ENCODE data around the gene TSKU.
A peak's percentile ranks its signal among the peaks of the same experiment; 100 is the strongest.
"Not testable (repeated sequence)": the region's sequence is repeated elsewhere in the genome, so short reads cannot be mapped to it uniquely, and the experiment has no call there.

The TSKU gene, protein sequence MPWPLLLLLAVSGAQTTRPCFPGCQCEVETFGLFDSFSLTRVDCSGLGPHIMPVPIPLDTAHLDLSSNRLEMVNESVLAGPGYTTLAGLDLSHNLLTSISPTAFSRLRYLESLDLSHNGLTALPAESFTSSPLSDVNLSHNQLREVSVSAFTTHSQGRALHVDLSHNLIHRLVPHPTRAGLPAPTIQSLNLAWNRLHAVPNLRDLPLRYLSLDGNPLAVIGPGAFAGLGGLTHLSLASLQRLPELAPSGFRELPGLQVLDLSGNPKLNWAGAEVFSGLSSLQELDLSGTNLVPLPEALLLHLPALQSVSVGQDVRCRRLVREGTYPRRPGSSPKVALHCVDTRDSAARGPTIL

DNA sequence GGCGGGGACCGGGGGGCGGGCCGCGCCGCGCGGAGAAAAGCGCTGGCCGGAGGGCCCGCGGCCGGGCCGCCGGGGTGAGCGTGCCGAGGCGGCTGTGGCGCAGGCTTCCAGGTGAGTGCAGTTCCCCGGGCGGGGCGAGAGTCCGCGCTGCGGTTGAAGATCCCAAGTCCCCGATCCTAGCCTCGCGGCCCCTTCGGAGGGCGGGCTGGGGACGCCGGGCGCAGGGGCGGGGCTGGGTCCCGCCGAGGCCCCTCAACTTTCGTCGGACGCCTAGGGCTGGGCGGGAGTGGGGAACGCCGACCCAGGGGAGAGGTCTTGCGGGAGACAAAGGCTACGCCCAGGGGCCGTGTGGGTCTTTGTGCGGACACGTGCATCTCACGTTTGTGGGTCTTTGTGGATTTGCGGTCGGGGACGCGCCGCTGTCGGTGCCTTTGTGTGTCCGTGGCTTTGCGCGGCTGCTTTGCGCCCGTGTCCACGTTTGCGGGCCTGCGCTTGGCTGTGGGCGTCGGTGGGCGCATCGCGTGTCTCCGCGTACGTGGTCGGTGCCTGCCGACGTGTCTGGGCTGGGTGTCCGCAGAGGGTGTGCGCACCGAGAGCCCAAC lies at the start of gene TSKU:
Gene TSKU (plus strand): TSS at position 63 of the 602 bp plus-strand sequence. CDS start 12,261 bp downstream, outside the sequence.
- H3K27me3 Mint-ChIP-seq, result peaks cover 89% of the 10 kb centered on the region
- no peaks in the 10 kb centered on the region for H3K9me3 Mint-ChIP-seq
- peaks cover 8% of the 10 kb centered on the region for H3K4me1 Mint-ChIP-seq (ENCODE audit: low read depth)
- peak within 1 kb of the TSS; percentile 74 for H3K4me3 Mint-ChIP-seq
- intact Hi-C loops (cut with micrococcal nuclease), result loop anchor here (5.0 kb wide), 1 partner anchor 41 kb away; no protein-coding TSS in a partner anchor
- no peaks in the 10 kb centered on the region for H3K36me3 Mint-ChIP-seq (ENCODE audit: low read depth)
- H3K27ac Mint-ChIP-seq, result peak within 1 kb of the TSS; percentile 74

DNA sequence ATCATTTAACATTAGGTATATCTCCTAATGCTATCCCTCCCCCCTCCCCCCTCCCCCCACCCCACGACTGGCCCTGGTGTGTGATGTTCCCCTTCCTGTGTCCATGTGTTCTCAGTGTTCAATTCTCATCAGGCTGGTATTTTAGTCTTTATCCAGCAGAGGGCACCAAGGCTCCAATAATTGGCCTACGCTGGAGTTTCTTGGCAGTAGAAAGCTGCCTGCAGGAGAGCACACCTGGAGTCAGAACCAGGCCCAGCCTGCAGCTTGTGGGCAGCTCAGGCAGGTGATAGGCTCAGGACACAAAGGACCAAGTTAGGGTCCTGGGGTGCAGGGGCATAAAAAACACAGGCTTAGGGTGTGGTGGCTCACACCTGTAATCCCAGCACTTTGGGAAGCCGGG lies 49.2 kb upstream of the TSKU start:
- intact Hi-C loops (cut with micrococcal nuclease), result loop anchor here (1.0 to 10.0 kb wide), 2 partner anchors 65 to 191 kb away; no protein-coding TSS in a partner anchor
- H3K36me3 Mint-ChIP-seq (ENCODE audit: low read depth); H3K27ac Mint-ChIP-seq; H3K4me3 Mint-ChIP-seq; H3K9me3 Mint-ChIP-seq: not testable (repeated sequence)
- H3K4me1 Mint-ChIP-seq (ENCODE audit: low read depth), result peaks cover 25% of the 10 kb centered on the region
- H3K27me3 Mint-ChIP-seq, result peaks cover 33% of the 10 kb centered on the region

DNA sequence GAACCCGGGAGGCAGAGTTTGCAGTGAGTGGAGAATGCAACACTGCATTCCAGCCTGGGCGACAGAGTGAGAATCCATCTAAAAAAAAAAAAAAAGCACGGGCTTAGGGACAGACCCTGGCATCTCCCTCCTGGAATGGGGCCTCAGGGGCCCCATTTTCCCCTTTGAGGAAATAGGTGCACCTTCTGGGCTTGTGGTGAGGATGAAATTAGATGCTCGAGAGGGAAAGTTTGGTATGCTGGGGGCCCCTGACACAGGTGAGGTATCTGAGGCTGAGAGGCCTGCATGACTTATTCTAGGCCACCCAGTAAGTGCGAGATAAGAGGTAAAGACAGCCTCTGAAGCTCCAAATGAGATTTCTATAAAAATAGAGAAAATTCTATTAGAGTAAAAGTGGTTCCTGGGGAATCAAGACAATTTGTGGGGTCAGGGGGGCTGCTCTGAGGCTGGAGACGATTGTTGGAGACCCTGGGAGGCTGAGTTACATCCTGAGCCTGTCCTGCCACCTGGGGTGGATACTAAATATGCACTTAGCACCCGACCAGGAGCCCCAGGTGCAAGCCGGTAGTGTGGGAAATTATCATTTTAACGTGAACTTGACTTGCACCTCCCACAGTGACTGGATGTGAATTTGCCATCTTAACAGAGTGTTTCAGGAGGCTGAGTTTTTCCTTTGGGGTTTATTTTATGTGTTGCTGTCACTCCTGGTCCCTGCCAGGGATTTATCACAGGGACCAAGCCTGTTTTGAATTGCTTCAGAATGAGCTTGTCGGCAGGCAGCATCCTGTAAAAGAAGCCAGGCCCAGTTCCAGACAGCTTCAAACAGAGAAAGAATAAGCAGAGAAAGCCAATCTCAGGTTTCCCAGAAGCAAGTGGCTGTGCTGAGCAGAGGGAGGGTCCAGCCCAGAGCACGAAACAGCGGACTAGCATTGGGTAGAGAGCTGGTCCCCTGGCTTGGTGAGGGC lies 48.4 kb upstream of the TSKU start:
- no peaks in the 10 kb centered on the region for H3K36me3 Mint-ChIP-seq (ENCODE audit: low read depth)
- H3K27me3 Mint-ChIP-seq, result peaks cover 29% of the 10 kb centered on the region
- H3K4me1 Mint-ChIP-seq (ENCODE audit: low read depth), result peaks cover 25% of the 10 kb centered on the region
- intact Hi-C loops (cut with micrococcal nuclease), result loop anchor here (1.0 to 10.0 kb wide), 2 partner anchors 65 to 190 kb away; no protein-coding TSS in a partner anchor
- no peaks in the 10 kb centered on the region for H3K9me3 Mint-ChIP-seq
- no peak overlapping the region for H3K27ac Mint-ChIP-seq
- no peak overlapping the region for H3K4me3 Mint-ChIP-seq

DNA sequence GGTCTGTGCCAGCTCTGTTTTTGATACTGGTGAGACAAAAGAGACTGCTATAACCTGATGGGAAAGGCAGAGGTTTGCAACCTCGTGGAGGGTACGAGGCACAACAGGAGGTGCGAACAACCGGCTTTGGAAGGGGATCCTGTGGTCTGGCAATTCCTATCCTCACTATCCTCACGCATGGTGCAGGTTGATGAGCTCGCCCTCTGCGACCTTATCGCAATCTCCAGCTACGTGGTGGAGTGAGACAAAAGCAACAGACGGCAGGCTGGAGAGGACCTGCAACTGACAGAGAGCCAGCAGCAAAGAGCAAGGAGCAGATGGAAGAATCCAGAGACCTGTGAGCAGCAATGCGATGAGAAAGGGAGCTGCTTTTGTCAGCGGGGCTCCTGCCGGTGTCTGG lies 47.3 kb upstream of the TSKU start:
- H3K9me3 Mint-ChIP-seq, result no peaks in the 10 kb centered on the region
- intact Hi-C loops (cut with micrococcal nuclease), result loop anchor here (10.0 kb wide), 1 partner anchor 189 kb away; no protein-coding TSS in a partner anchor
- no peak overlapping the region for H3K27ac Mint-ChIP-seq
- H3K36me3 Mint-ChIP-seq (ENCODE audit: low read depth), result no peaks in the 10 kb centered on the region
- peaks cover 19% of the 10 kb centered on the region for H3K27me3 Mint-ChIP-seq
- peaks cover 19% of the 10 kb centered on the region for H3K4me1 Mint-ChIP-seq (ENCODE audit: low read depth)
- no peak overlapping the region for H3K4me3 Mint-ChIP-seq

DNA sequence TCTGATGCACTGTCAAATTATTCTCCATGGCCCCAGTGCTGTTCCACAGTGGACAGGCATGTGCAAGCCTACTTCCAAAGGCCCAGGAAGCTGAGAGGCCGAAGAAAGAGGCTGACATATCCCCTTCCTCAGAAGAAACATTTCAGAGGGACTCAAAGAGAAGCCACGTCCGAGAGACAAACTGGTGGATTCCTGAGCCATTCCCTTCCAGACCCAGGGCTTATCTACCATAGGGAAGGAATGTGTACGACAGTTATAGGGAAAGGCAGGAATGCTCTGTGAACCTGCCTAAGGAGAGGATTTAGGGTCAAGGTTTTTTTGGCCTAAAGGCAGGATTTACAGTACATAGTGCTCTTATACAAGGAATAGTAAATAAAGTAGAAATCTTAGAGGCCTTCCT lies 46.9 kb upstream of the TSKU start:
- Mint-ChIP-seq H3K4me3 (no peak overlapping the region), H3K36me3 (ENCODE audit: low read depth) (no peaks in the 10 kb centered on the region), H3K4me1 (ENCODE audit: low read depth) (peaks cover 15% of the 10 kb centered on the region), H3K27me3 (peaks cover 19% of the 10 kb centered on the region), H3K9me3 (no peaks in the 10 kb centered on the region), H3K27ac (no peak overlapping the region)
- intact Hi-C loops (cut with micrococcal nuclease), result loop anchor here (10.0 kb wide), 1 partner anchor 189 kb away; no protein-coding TSS in a partner anchor

DNA sequence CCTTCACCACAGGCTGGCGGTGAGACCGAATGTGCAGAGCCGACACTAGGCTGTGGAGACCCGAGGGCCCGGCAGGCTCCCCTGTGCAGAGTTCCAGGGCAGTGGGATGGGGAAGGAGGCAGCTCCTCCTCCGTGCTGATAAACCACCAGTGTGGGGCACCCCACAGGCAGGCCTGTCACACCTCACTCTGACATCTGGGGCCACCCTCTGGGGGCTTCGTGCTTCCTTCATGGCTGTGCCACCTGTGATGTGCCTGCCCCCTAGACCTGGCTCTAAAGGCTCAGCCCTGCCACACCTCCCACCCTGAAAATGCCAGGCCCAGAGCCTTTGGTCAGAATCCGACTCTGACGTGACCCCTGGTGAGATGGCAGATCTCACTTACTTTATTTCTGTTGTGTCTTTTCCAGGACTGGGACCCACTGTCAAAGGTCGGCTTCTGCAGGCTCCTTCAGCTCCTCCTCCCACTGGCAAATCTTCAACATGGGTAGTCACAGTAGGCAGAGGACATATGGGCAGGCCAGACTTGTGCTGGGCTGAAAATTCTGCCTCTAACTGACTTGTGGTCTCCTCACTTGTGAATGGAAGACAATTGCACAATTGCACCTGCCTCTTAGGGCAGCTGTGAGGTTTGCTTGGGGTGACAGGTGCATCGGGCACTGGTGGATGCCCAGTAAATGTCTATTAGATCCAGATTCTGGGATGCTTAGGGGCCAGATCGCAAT lies 46.2 kb upstream of the TSKU start:
- intact Hi-C loops (cut with micrococcal nuclease), result loop anchor here (10.0 kb wide), 1 partner anchor 188 kb away; no protein-coding TSS in a partner anchor
- Mint-ChIP-seq H3K9me3 (no peaks in the 10 kb centered on the region), H3K4me3 (no peak overlapping the region)

DNA sequence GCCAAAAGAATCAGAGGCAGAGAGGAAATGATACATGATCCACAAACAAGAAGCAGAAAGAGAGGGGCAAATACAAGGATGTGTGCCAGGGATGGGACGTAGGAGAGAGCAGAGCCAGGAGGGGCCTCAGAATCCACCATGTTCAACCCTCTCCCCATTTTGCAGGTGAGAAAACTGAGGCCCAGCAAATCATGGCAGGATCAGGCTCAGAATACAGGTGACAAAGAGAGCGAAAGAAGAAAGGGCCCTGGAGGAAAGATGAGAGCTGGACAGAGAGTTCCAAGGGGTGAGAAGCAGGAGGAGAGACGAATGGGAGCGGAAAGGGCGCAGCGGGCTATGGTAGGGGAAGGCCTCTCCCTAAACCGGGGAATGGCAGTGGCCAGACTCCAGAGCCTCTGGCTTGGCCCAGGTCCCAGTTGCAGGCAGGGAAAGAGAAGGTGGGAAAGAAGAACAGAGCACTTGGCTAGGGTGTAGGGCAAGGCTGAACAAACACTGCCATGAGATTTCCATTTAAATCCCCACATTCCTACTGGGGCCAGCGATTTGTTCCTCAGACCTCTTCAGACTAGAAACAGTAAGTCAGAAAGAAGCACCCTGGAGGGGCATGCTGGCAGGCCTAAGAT lies 44.4 kb upstream of the TSKU start:
- peaks cover 17% of the 10 kb centered on the region for H3K27me3 Mint-ChIP-seq
- intact Hi-C loops (cut with micrococcal nuclease), result loop anchor here (10.0 kb wide), 1 partner anchor 186 kb away; no protein-coding TSS in a partner anchor
- no peaks in the 10 kb centered on the region for H3K4me1 Mint-ChIP-seq (ENCODE audit: low read depth)
- H3K36me3 Mint-ChIP-seq (ENCODE audit: low read depth), result no peaks in the 10 kb centered on the region
- no peak overlapping the region for H3K27ac Mint-ChIP-seq
- H3K4me3 Mint-ChIP-seq, result no peak overlapping the region
- H3K9me3 Mint-ChIP-seq, result no peaks in the 10 kb centered on the region

More for the DNA sequence above, 46.2 kb upstream of the TSKU start:
- Mint-ChIP-seq H3K27me3 (peaks cover 19% of the 10 kb centered on the region), H3K36me3 (ENCODE audit: low read depth) (no peaks in the 10 kb centered on the region), H3K4me1 (ENCODE audit: low read depth) (peaks cover 9% of the 10 kb centered on the region), H3K27ac (no peak overlapping the region)

DNA sequence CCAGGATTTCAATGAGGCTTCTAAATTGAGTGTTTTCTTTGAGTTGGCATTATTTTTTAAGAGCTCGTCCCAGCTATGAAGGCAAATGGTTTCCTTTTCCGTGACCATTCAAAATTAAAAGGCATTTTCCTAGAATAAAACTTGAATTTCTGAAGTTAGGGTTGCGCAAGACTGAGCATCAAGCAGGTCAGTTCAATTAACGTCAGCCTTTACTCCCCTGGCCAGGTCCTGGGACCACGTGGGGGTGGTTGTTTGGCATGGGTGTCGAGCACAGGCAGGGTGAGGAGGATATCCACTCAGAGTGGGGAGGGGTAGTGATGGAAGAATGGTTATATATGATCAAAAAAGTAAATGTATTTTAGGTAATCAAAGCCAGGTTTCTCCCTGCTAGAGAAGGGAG lies 43.4 kb upstream of the TSKU start:
- Mint-ChIP-seq H3K27ac (no peak overlapping the region), H3K36me3 (ENCODE audit: low read depth) (no peaks in the 10 kb centered on the region), H3K4me3 (no peak overlapping the region), H3K4me1 (ENCODE audit: low read depth) (peaks cover 6% of the 10 kb centered on the region), H3K9me3 (no peaks in the 10 kb centered on the region), H3K27me3 (peaks cover 22% of the 10 kb centered on the region)
- intact Hi-C loops (cut with micrococcal nuclease), result loop anchor here (5.0 to 10.0 kb wide), 2 partner anchors 43 to 185 kb away; partner anchors contain the start of gene TSKU

DNA sequence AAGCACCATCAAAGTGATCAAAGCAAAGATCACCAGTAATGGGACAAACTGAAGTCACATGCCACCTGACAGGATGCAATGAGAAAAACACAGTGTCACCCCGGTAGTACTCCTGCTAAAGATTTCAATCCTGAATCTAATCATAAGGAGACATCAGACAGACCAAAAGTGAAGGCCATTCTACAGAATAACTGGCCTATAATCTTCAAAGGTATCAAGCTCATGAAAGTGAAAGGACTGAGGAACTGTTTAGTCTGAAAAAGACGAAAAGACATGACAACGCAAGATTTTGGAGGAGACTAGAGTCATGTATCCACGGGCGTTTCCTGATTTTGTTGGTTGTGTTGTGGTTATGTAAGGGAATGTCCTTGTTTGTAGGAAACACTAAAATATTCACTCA lies 42.4 kb upstream of the TSKU start:
- Mint-ChIP-seq H3K27ac (no peak overlapping the region), H3K9me3 (no peaks in the 10 kb centered on the region), H3K4me1 (ENCODE audit: low read depth) (peaks cover 9% of the 10 kb centered on the region), H3K36me3 (ENCODE audit: low read depth) (no peaks in the 10 kb centered on the region), H3K4me3 (no peak overlapping the region), H3K27me3 (peaks cover 24% of the 10 kb centered on the region)
- intact Hi-C loops (cut with micrococcal nuclease), result loop anchor here (5.0 kb wide), 1 partner anchor 42 kb away; the partner anchor contains the start of gene TSKU

DNA sequence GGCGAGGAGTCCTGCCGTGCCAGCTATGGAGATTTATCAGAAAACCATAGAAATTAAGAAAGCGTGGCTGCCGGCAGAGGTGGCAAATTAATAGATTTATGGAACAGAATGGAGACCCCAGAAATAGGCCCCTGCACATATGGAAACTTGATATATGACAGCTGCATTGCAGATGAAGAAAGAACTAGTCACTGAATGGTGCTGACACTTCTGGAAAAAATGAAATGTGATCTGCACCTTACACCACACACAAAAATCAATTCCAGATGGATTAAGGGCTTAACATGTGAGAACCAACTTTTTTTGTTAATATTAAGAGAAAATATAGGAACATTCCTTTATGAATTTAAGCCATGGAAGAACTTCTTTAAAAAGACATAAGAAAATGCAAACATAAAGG lies 40.3 kb upstream of the TSKU start:
- Mint-ChIP-seq H3K9me3 (no peaks in the 10 kb centered on the region), H3K4me3 (no peak overlapping the region), H3K4me1 (ENCODE audit: low read depth) (peaks cover 9% of the 10 kb centered on the region), H3K27ac (no peak overlapping the region), H3K36me3 (ENCODE audit: low read depth) (no peaks in the 10 kb centered on the region), H3K27me3 (peaks cover 25% of the 10 kb centered on the region)
- intact Hi-C loops (cut with micrococcal nuclease), result loop anchor here (5.0 kb wide), 1 partner anchor 39 kb away; the partner anchor contains the start of gene TSKU

DNA sequence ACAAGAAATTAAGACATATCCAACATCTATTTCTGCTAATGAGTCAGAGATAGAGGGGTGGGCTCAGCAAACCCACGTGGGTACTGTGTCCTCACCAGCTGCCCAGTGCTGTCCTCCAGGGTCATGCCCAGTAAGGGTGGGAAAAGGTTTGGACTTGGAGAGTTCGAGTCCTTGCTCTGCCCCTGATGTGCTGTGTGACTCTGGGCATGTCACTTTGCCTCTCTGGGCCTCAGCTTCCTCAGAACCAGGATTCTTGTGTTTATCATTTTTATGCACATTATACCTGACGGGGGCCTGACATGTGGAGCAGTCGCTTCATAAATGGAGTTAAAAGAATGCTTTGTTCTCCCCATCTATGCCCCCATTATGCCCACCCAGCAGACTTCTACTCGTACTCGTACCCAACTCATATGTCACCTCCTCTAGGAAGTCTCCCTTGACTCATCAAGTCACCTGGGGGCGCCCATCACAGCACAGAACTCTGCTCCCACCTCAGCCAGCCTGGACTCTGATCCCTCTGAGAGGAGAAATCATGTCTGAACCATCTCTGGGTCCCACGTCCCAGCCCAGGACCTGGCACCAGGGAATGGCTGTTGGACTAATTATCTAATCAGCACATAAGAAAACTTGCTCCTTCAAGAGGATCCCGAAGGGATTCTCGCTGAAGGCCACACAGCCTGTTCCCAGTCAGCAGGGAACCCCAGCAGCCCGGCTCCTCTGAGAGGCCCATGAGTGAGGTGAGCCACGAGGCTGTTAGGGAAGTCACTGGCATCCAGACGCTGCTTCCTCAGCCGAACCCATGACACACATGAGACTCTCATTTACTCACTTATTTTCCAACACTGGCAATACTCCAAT lies 38.7 kb upstream of the TSKU start:
- intact Hi-C loops (cut with micrococcal nuclease), result loop anchor here (5.0 kb wide), 1 partner anchor 38 kb away; the partner anchor contains the start of gene TSKU
- peak overlapping the region; percentile 31 for H3K27ac Mint-ChIP-seq
- peaks cover 22% of the 10 kb centered on the region for H3K27me3 Mint-ChIP-seq

DNA sequence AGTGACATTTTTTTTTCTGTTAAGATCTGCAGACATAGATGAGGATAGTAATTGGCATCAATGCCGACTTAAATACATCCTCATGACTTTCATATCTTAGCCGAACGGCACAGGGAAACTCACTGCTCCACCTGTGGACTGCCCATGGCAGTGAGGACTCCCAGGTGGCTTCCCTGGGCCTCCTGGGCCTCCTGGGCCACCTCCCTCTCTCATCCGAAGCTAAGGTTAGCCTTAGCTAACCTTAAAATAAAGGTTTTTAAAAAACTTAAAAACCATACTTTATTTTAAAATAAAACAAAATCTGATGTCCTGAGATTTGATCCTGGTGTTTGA lies 38.1 kb upstream of the TSKU start:
- peaks cover 23% of the 10 kb centered on the region for H3K27me3 Mint-ChIP-seq
- peak overlapping the region; percentile 31 for H3K27ac Mint-ChIP-seq
- intact Hi-C loops (cut with micrococcal nuclease), result no loop called here
- H3K36me3 Mint-ChIP-seq (ENCODE audit: low read depth), result no peaks in the 10 kb centered on the region
- peaks cover 9% of the 10 kb centered on the region for H3K4me1 Mint-ChIP-seq (ENCODE audit: low read depth)
- no peak overlapping the region for H3K4me3 Mint-ChIP-seq
- no peaks in the 10 kb centered on the region for H3K9me3 Mint-ChIP-seq

More for the DNA sequence above, 38.7 kb upstream of the TSKU start:
- Mint-ChIP-seq H3K36me3 (ENCODE audit: low read depth) (no peaks in the 10 kb centered on the region), H3K9me3 (no peaks in the 10 kb centered on the region), H3K4me3 (no peak overlapping the region), H3K4me1 (ENCODE audit: low read depth) (peaks cover 9% of the 10 kb centered on the region)
